Stomach (tissue), 9 donors: ENCODE measurements around the gene PMM2. TPM values are rescaled to one million over a fixed set of nuclear protein-coding genes. Genes with fewer than 3 reads are reported as not detected.
"Not testable (repeated sequence)": the region's sequence is repeated elsewhere in the genome, so short reads cannot be mapped to it uniquely, and the experiment has no call there.

Source experiments
- DNase-seq, 2 donors: peaks; one replicate each; pipeline versions ENCODE4 v3.0.0 to v3.0.0-alpha.2; 2013 to 2019
- H3K27ac ChIP-seq, 5 donors: fragments of 200-600 bp in 4 of 5; sonication (generic) in 4 of 5; one replicate each; pipeline ENCODE4 v1.5.1; 2013 to 2019; ENCODE audit warnings: mild to moderate bottlenecking in 1 of 5, moderate library complexity in 1 of 5
- H3K27me3 ChIP-seq, 3 donors: fragments of 200-600 bp; sonication (generic); one replicate each; pipeline ENCODE4 v1.5.1; 2017 to 2019; ENCODE audit warnings: mixed run types in 1 of 3
- H3K36me3 ChIP-seq, 4 donors: fragments of 200-600 bp; sonication (generic); 1 replicate in 3 of 4; 2 replicates in 1 of 4; pipeline ENCODE4 v1.5.1; 2016 to 2019
- H3K4me1 ChIP-seq, 4 donors: fragments of 200-600 bp; sonication (generic); one replicate each; pipeline ENCODE4 v1.5.1; 2016 to 2019
- H3K4me3 ChIP-seq, 4 donors: fragments of 200-600 bp; sonication (generic) in 3 of 4; one replicate each; pipeline ENCODE4 v1.5.1; 2016 to 2019; ENCODE audit warnings: mild to moderate bottlenecking in 1 of 4
- H3K9me3 ChIP-seq, 4 donors: fragments of 200-600 bp; sonication (generic); one replicate each; pipeline ENCODE4 v1.5.1; 2016 to 2019
- EP300 ChIP-seq: sonication (generic); formaldehyde crosslinking; IDR thresholded peaks from one replicate; pipeline ENCODE4 v1.6.1; 2017; ENCODE audit warnings: antibody characterized with exemption
- POLR2A ChIP-seq, 4 donors: fragments of 450-650 bp; IDR thresholded peaks; one replicate each; pipeline ENCODE4 v1.6.1; 2016; ENCODE audit warnings: antibody characterized with exemption in 4 of 4, control low read depth in 2 of 4, mild to moderate bottlenecking in 1 of 4, moderate library complexity in 1 of 4
- POLR2AphosphoS5 ChIP-seq, 3 donors: sonication (generic); formaldehyde crosslinking; IDR thresholded peaks; one replicate each; pipeline ENCODE4 v1.6.1; 2016; ENCODE audit warnings: antibody characterized with exemption in 3 of 3
- WGBS, 5 donors: extraction: QIAGEN DNeasy Blood & Tissue Kit in 3 of 5; methylation state at CpG; one replicate each; pipeline versions ENCODE4 v1.1.5 to v1.1.7; 2013 to 2018; 5-methylcytosine and 5-hydroxymethylcytosine counted together
- intact Hi-C: fragments of 100-400 bp; cut with DNase I; formaldehyde crosslinking; loops from one replicate; pipeline ENCODE4 v1.15.1; 2023; ENCODE audit warnings: low total_unique reads
- polyA plus RNA-seq, 3 donors: library from polyadenylated mRNA; stranded (reverse); fragments of 200-250 nt; gene quantifications; one replicate each; pipeline ENCODE4 v1.2.3, GENCODE V29; 2013
- total RNA-seq, 5 donors: library from RNA; depleted of rRNA; stranded (reverse); fragments of >200 nt; gene quantifications; one replicate each; pipeline versions ENCODE4 v1.1.0 to v1.2.3, GENCODE V29; 2014 to 2016
- TF ChIP-seq, protein P1 (sequence below), 7 experiments: fragments of 450-650 bp in 4 of 7; fragments of 200-600 bp in 3 of 7; sonication (generic) in 3 of 7; IDR thresholded peaks; one replicate each; pipeline ENCODE4 v1.5.1; 2016 to 2019; ENCODE audit warnings: antibody characterized with exemption in 7 of 7, control low read depth in 2 of 7, mild to moderate bottlenecking in 1 of 7
- donor health status: healthy with polysubstance abuse.
- donor health status: Bipolar disorder and iron deficiency.
- donor health status: healthy.

PMM2 gene
- total and polyA plus RNA-seq, 8 donors = 15.1 to 89.3 (median 40.4) TPM

GRCh38 chr16:8777217-8777616, 20.4 kb upstream of the PMM2 start:
- Histone ChIP-seq H3K9me3 (no peaks in the 10 kb centered on the region), H3K36me3 (peaks cover 5 to 88% (median 52%) of the 10 kb centered on the region in 4 donors), H3K27me3 (no peaks in the 10 kb centered on the region), H3K27ac (no peak overlapping the region), H3K4me1 (no peaks in the 10 kb centered on the region), H3K4me3 (no peak overlapping the region)
- intact Hi-C loops = no loop called here
- no peak for TF ChIP-seq POLR2A (IDR thresholded peaks at IDR 0.05)
- TF ChIP-seq, protein P1, sequence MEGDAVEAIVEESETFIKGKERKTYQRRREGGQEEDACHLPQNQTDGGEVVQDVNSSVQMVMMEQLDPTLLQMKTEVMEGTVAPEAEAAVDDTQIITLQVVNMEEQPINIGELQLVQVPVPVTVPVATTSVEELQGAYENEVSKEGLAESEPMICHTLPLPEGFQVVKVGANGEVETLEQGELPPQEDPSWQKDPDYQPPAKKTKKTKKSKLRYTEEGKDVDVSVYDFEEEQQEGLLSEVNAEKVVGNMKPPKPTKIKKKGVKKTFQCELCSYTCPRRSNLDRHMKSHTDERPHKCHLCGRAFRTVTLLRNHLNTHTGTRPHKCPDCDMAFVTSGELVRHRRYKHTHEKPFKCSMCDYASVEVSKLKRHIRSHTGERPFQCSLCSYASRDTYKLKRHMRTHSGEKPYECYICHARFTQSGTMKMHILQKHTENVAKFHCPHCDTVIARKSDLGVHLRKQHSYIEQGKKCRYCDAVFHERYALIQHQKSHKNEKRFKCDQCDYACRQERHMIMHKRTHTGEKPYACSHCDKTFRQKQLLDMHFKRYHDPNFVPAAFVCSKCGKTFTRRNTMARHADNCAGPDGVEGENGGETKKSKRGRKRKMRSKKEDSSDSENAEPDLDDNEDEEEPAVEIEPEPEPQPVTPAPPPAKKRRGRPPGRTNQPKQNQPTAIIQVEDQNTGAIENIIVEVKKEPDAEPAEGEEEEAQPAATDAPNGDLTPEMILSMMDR (IDR thresholded peaks at IDR 0.05) = no peak
- no peak for TF ChIP-seq POLR2AphosphoS5 (IDR thresholded peaks at IDR 0.05)
- TF ChIP-seq EP300 = no peak
- no peak for DNase-seq
- 82 to 97% (median 93%) methylated on average over 7 of the region's 7 CpGs for WGBS, 5 donors

GRCh38 chr16:8781797-8782196, 15.8 kb upstream of the PMM2 start:
- H3K4me3 ChIP-seq = no peak overlapping the region
- WGBS, 5 donors = 93 to 97% (median 94%) methylated on average over 8 of the region's 8 CpGs
- H3K4me1 ChIP-seq = no peaks in the 10 kb centered on the region
- no peaks in the 10 kb centered on the region for H3K27me3 ChIP-seq
- H3K27ac ChIP-seq = no peak overlapping the region
- TF ChIP-seq EP300 (no peak), POLR2AphosphoS5 (IDR thresholded peaks at IDR 0.05) (no peak), POLR2A (IDR thresholded peaks at IDR 0.05) (no peak)
- TF ChIP-seq, protein P1 (IDR thresholded peaks at IDR 0.05) = no peak
- H3K36me3 ChIP-seq = peaks cover 0 to 51% (median 24%) of the 10 kb centered on the region in 4 donors
- no peaks in the 10 kb centered on the region for H3K9me3 ChIP-seq
- intact Hi-C loops = no loop called here
- no peak for DNase-seq

- Histone ChIP-seq H3K4me3 (no peak overlapping the region), H3K4me1 (no peaks in the 10 kb centered on the region), H3K36me3 (peaks cover 0 to 42% (median 16%) of the 10 kb centered on the region in 4 donors), H3K27ac (no peak overlapping the region), H3K9me3 (no peaks in the 10 kb centered on the region), H3K27me3 (no peaks in the 10 kb centered on the region)
- TF ChIP-seq, protein P1 (IDR thresholded peaks at IDR 0.05) = no peak
- no peak for TF ChIP-seq POLR2AphosphoS5 (IDR thresholded peaks at IDR 0.05)
- TF ChIP-seq POLR2A (IDR thresholded peaks at IDR 0.05) = no peak
- TF ChIP-seq EP300 = no peak
- no peak for DNase-seq
- 68 to 84% (median 70%) methylated on average over 6 of the region's 6 CpGs for WGBS, 5 donors
- intact Hi-C loops = no loop called here
Measured at GRCh38 chr16:8782673-8783072, 15.0 kb upstream of the PMM2 start.

DNA sequence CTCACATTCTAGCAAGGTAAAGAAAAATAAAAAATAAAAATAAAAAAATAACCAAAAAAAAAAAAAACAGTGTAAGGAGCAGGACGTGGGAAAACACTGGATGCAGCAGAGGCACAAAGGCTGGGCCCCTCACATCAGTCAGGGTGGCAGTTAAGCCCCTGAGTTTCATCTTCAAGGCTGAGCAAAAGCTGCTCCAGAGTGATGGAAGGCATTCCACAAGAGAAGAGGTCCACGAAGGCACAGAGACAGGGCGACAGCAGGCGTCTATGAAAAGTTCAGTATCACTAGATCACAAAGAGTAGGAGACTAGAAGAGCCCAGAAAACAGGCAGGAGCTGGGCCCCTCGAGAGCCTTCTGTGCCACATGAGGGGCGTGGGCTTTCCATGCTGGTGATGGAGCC, 12.2 kb upstream of the PMM2 start:
- 84 to 89% (median 87%) methylated on average over 6 of the region's 6 CpGs for WGBS, 5 donors
- intact Hi-C loops = no loop called here
- no peak for TF ChIP-seq POLR2A (IDR thresholded peaks at IDR 0.05)
- Histone ChIP-seq H3K36me3 (peaks cover 0 to 16% (median 0%) of the 10 kb centered on the region in 4 donors), H3K27ac (no peak overlapping the region), H3K4me1 (no peaks in the 10 kb centered on the region), H3K27me3 (no peaks in the 10 kb centered on the region), H3K4me3 (no peak overlapping the region), H3K9me3 (no peaks in the 10 kb centered on the region)
- DNase-seq = no peak

DNA sequence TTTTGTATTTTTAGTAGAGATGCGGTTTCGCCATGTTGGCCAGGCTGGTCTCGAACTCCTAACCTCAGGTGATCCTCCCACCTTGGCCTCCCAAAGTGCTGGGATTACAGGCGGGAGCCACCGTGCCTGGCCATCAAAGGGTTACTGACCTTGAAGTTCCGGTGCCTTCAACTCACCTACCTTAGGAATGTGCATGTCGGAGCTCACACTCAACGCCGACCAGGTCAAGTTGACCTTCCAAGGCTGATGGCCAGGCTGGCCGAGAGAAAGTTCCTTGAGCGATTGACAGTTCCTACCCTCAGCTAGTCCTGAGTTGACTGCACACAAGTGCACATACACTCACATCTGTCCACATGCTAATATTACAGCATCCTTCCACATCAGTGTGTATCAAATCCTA, 11.3 kb upstream of the PMM2 start:
- H3K4me1 ChIP-seq, H3K4me3 ChIP-seq, H3K27me3 ChIP-seq, intact Hi-C loops, H3K36me3 ChIP-seq, H3K9me3 ChIP-seq, DNase-seq, H3K27ac ChIP-seq: not testable (repeated sequence)
- WGBS, 5 donors = 82 to 91% (median 86%) methylated on average over 11 of the region's 11 CpGs
